Ishikawa (cell line): ENCODE measurements around the gene PLCL2.

Experiments used
- CEBPB ChIP-seq: IDR thresholded peaks from 2 replicates; pipeline ENCODE4 v1.6.1; 2012
- CREB1 ChIP-seq: IDR thresholded peaks from 2 replicates; pipeline ENCODE4 v1.6.1; 2012; ENCODE audit warnings: low read depth
- EGR1 ChIP-seq: IDR thresholded peaks from 2 replicates; pipeline ENCODE4 v1.6.1; 2012
- EP300 ChIP-seq: IDR thresholded peaks from 2 replicates; pipeline ENCODE4 v1.6.1; 2012; ENCODE audit warnings: borderline replicate concordance
- FOXM1 ChIP-seq: IDR thresholded peaks from 2 replicates; pipeline ENCODE4 v1.6.1; 2012; ENCODE audit warnings: low read depth, borderline replicate concordance
- NFIC ChIP-seq: IDR thresholded peaks from 2 replicates; pipeline ENCODE4 v1.6.1; 2012
- RAD21 ChIP-seq: IDR thresholded peaks from 2 replicates; pipeline ENCODE4 v1.6.1; 2012; ENCODE audit warnings: low read depth
- TAF1 ChIP-seq: IDR thresholded peaks from 2 replicates; pipeline ENCODE4 v1.6.1; 2012; ENCODE audit warnings: low read depth, mild to moderate bottlenecking
- TCF12 ChIP-seq: IDR thresholded peaks from 2 replicates; pipeline ENCODE4 v1.6.1; 2012; ENCODE audit warnings: low read depth
- TEAD4 ChIP-seq: IDR thresholded peaks from 2 replicates; pipeline ENCODE4 v1.6.1; 2012
- YY1 ChIP-seq: IDR thresholded peaks from 2 replicates; pipeline ENCODE4 v1.6.1; 2012; ENCODE audit warnings: low read depth
- ZBTB7A ChIP-seq: IDR thresholded peaks from 2 replicates; pipeline ENCODE4 v1.6.1; 2012; ENCODE audit warnings: low read depth
- TF ChIP-seq, protein P1 (sequence below): IDR thresholded peaks from 2 replicates; pipeline ENCODE4 v1.6.1; 2012
- TF ChIP-seq, protein P2 (sequence below): IDR thresholded peaks from 2 replicates; pipeline ENCODE4 v1.6.1; 2012; ENCODE audit warnings: low read depth, mild to moderate bottlenecking
- TF ChIP-seq, protein P3 (sequence below): IDR thresholded peaks from 2 replicates; pipeline ENCODE4 v1.6.1; 2012

PLCL2 gene

DNA sequence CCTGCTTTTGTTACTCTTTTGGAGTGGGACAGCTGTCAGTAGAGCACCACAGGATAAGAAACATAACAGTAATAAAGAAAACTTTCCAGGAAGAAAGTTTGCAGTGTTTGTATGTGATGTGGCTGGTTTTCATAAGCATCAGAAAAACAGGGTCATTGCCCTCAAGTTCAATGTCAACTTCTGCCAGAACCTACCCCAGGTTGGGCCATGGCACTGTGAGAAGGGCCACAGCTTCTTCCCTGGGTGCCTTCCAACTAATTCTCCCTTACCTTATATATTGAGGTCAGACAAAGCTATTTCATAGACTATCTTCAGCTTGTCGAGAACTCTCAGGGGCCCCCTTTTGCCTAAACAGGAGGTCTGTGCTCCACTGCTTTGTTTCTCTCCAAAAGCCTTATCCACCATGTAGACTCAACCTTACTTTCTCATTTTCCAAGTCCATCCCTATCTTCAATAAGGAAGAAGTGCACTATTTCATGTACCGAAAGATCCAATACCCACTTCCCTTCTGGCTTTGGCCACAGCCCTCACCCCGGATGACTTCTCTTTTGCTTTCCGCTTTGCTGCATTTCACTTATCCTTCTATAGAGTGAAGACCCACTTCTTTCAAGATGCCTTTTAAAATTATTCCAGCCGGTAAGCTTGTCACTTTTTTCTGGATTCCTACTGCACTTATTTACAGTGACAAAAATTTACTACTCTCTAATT, 38.2 kb upstream of the PLCL2 start:
- TF ChIP-seq CEBPB = no peak
- no peak for TF ChIP-seq NFIC
- no peak for TF ChIP-seq TAF1
- TF ChIP-seq YY1 = no peak
- no peak for TF ChIP-seq TCF12
- TF ChIP-seq ZBTB7A = no peak
- no peak for TF ChIP-seq EGR1
- TF ChIP-seq, protein P1, sequence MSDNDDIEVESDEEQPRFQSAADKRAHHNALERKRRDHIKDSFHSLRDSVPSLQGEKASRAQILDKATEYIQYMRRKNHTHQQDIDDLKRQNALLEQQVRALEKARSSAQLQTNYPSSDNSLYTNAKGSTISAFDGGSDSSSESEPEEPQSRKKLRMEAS = no peak
- TF ChIP-seq, protein P2, sequence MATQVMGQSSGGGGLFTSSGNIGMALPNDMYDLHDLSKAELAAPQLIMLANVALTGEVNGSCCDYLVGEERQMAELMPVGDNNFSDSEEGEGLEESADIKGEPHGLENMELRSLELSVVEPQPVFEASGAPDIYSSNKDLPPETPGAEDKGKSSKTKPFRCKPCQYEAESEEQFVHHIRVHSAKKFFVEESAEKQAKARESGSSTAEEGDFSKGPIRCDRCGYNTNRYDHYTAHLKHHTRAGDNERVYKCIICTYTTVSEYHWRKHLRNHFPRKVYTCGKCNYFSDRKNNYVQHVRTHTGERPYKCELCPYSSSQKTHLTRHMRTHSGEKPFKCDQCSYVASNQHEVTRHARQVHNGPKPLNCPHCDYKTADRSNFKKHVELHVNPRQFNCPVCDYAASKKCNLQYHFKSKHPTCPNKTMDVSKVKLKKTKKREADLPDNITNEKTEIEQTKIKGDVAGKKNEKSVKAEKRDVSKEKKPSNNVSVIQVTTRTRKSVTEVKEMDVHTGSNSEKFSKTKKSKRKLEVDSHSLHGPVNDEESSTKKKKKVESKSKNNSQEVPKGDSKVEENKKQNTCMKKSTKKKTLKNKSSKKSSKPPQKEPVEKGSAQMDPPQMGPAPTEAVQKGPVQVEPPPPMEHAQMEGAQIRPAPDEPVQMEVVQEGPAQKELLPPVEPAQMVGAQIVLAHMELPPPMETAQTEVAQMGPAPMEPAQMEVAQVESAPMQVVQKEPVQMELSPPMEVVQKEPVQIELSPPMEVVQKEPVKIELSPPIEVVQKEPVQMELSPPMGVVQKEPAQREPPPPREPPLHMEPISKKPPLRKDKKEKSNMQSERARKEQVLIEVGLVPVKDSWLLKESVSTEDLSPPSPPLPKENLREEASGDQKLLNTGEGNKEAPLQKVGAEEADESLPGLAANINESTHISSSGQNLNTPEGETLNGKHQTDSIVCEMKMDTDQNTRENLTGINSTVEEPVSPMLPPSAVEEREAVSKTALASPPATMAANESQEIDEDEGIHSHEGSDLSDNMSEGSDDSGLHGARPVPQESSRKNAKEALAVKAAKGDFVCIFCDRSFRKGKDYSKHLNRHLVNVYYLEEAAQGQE = no peak
- no peak for TF ChIP-seq RAD21
- TF ChIP-seq EP300 = no peak
- no peak for TF ChIP-seq CREB1
- no peak for TF ChIP-seq TEAD4
- TF ChIP-seq, protein P3, sequence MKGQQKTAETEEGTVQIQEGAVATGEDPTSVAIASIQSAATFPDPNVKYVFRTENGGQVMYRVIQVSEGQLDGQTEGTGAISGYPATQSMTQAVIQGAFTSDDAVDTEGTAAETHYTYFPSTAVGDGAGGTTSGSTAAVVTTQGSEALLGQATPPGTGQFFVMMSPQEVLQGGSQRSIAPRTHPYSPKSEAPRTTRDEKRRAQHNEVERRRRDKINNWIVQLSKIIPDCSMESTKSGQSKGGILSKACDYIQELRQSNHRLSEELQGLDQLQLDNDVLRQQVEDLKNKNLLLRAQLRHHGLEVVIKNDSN = no peak
- TF ChIP-seq FOXM1 = no peak

DNA sequence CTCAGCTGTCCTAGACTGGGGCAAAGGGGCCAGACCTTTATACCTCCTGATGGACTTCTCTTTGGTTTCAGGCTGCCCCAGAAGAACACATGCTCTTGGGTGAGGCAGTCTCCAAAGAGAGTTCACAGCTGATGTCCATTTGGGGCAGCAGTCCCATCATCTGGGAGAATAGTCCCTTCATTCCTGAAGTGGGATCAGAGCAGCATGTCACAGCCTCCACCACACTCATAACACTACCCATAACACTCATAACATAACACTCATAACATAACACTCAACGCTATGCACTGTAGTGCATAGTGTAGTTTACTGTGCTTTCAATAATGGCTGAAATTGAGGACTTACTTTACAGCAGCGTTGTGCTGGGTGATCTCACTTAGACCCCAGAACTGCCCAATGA, 36.7 kb upstream of the PLCL2 start:
- no peak for TF ChIP-seq YY1
- TF ChIP-seq ZBTB7A = no peak
- TF ChIP-seq, protein P3 = no peak
- TF ChIP-seq, protein P2 = no peak
- TF ChIP-seq, protein P1 = no peak
- no peak for TF ChIP-seq EP300
- no peak for TF ChIP-seq FOXM1
- no peak for TF ChIP-seq RAD21
- TF ChIP-seq NFIC = no peak
- no peak for TF ChIP-seq CREB1

DNA sequence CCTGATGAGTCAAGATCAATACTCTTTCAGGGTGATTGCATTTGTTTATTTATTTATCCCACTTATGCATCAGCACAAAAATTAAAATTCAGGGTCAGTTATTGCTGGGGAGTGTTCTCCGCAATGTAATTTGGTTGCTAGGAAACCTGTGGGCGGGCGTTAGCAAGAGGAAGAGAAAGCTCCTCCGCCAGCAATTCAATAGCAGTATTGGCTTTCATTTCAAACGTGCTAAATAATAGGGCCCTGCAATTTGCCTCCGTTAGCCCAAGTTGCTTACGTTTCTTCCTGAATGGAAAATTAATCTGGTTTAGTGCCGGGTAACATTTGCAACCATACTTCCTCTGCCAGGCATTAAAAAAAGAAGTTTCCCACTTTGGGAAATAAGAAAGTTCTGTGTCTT, 35.5 kb upstream of the PLCL2 start:
- TF ChIP-seq, protein P1 = no peak
- TF ChIP-seq FOXM1 = no peak
- TF ChIP-seq RAD21 = no peak
- no peak for TF ChIP-seq TCF12
- TF ChIP-seq, protein P2 = no peak
- TF ChIP-seq, protein P3 = no peak
- no peak for TF ChIP-seq TEAD4

DNA sequence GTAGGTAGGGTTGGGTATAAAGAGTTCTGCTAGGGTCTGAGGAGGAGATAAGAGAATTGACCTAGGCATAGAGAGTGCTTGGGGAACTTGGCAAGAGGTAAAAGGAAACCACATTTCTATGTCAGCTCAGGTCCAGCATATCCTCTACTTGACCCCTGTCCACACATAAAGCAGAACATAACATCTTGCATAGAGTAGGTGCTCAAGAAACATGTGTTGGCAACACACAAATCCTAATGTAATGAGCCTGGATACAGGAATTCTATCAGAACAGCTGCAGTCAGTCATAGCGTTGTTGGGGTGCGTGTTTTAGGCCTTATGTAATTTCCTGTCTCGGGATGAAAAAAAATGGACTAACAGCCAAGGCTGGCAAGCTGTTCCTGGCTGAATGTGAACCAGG, 35.0 kb upstream of the PLCL2 start:
- no peak for TF ChIP-seq TCF12

DNA sequence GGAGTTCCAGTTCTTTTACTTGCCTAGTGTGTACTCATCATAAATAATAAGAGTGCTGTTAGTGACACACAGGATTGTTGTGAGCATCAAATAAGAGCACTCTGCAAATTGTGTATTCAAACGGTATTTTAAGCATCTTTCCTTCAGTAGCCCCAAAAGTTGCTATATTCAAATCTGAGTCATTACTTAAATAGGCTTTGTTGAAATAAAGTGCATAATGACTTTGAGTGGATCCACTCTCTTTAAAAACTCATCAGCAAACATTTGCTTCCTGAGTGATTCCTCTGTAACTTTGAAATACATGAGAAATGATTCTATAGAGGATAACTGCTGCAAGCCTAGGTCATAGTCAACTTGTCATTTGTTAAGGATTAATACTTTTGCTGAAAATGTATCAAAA, 29.3 kb upstream of the PLCL2 start:
- TF ChIP-seq NFIC = no peak
- TF ChIP-seq TAF1 = no peak
- no peak for TF ChIP-seq CREB1
- TF ChIP-seq, protein P1 = no peak
- TF ChIP-seq, protein P3 = no peak
- TF ChIP-seq RAD21 = no peak
- TF ChIP-seq EGR1 = no peak
- no peak for TF ChIP-seq CEBPB
- TF ChIP-seq, protein P2 = no peak
- TF ChIP-seq FOXM1 = no peak
- no peak for TF ChIP-seq TEAD4
- TF ChIP-seq TCF12 = no peak
- TF ChIP-seq EP300 = no peak
- no peak for TF ChIP-seq ZBTB7A
